CD4-positive, alpha-beta memory T cell (primary cell): ENCODE measurements around the gene CLSTN2. TPM values are rescaled to one million over a fixed set of nuclear protein-coding genes. Genes with fewer than 3 reads are reported as not detected.

Experiments
- CTCF ChIA-PET: fragments of 350-600 bp; sonication (Branson Sonifier 250); formaldehyde crosslinking; loops from one replicate; lab custom pipeline; 2021; ENCODE audit warnings: inconsistent platforms; ENCODE audit not compliant: partially characterized antibody; lab: Charles Lee
- POLR2A ChIA-PET: fragments of 350-600 bp; sonication (Branson Sonifier 250); formaldehyde crosslinking; loops from one replicate; lab custom pipeline; 2021; ENCODE audit not compliant: partially characterized antibody; lab: Charles Lee
- DNase-seq, 5 donors: peaks; one replicate each; pipeline versions ENCODE4 v3.0.0 to v3.0.0-alpha.2; 2020 to 2022; ENCODE audit warnings: mixed read lengths in 1 of 5
- H3K27ac ChIP-seq: one replicate; pipeline ENCODE4 v1.7.0; 2013; ENCODE audit warnings: low read depth, low read length
- H3K27me3 ChIP-seq: 2 replicates; pipeline ENCODE4 v1.7.0; 2013; ENCODE audit warnings: mild to moderate bottlenecking, low read length, moderate library complexity; ENCODE audit not compliant: insufficient read depth
- H3K36me3 ChIP-seq: 2 replicates; pipeline ENCODE4 v1.7.0; 2013; ENCODE audit warnings: mild to moderate bottlenecking, low read length, moderate library complexity; ENCODE audit not compliant: insufficient read depth
- H3K4me1 ChIP-seq: 2 replicates; pipeline ENCODE4 v1.7.0; 2013; ENCODE audit warnings: mild to moderate bottlenecking, low read length, moderate library complexity; ENCODE audit not compliant: insufficient read depth
- H3K4me3 ChIP-seq, 2 donors: one replicate each; pipeline ENCODE4 v1.7.0; 2013; ENCODE audit warnings: low read length in 2 of 2, mild to moderate bottlenecking in 1 of 2
- H3K9me3 ChIP-seq, 2 donors: one replicate each; pipeline ENCODE4 v1.7.0; 2013; ENCODE audit warnings: low read length in 2 of 2, control low read depth in 1 of 2; ENCODE audit not compliant: control insufficient read depth in 1 of 2
- H3K27ac Mint-ChIP-seq, 7 donors: one replicate each; pipeline ENCODE4 v1.8.0; 2020 to 2021; ENCODE audit warnings: mixed read lengths in 7 of 7, mild to moderate bottlenecking in 6 of 7, inconsistent platforms in 3 of 7, moderate library complexity in 3 of 7
- H3K27me3 Mint-ChIP-seq, 2 donors: one replicate each; pipeline ENCODE4 v1.8.0; 2020 to 2021; ENCODE audit warnings: mixed read lengths in 2 of 2
- H3K36me3 Mint-ChIP-seq, 2 donors: one replicate each; pipeline ENCODE4 v1.8.0; 2020 to 2021; ENCODE audit warnings: mixed read lengths in 2 of 2, inconsistent platforms in 1 of 2, mild to moderate bottlenecking in 1 of 2
- H3K4me1 Mint-ChIP-seq, 4 donors: one replicate each; pipeline ENCODE4 v1.8.0; 2020 to 2021; ENCODE audit warnings: mixed read lengths in 4 of 4, mild to moderate bottlenecking in 1 of 4
- H3K4me3 Mint-ChIP-seq, 8 donors: one replicate each; pipeline ENCODE4 v1.8.0; 2020 to 2021; ENCODE audit warnings: mixed read lengths in 8 of 8, mild to moderate bottlenecking in 7 of 8, moderate library complexity in 6 of 8, inconsistent platforms in 3 of 8
- H3K9me3 Mint-ChIP-seq, 8 donors: one replicate each; pipeline ENCODE4 v1.8.0; 2020 to 2021; ENCODE audit warnings: mixed read lengths in 8 of 8, mild to moderate bottlenecking in 5 of 8, inconsistent platforms in 3 of 8, moderate library complexity in 1 of 8
- intact Hi-C: fragments of 100-400 bp; cut with micrococcal nuclease; formaldehyde crosslinking; loops from one replicate; pipeline ENCODE4 v1.15.1; 2023
- polyA plus RNA-seq, 2 donors: library from polyadenylated mRNA; unstranded; fragments of 300-500 nt; fragmentation: Illumina TruSeq; gene quantifications; one replicate each; pipeline ENCODE4 v1.2.3, GENCODE V29; 2021
- total RNA-seq, 2 experiments: library from RNA; stranded (reverse); gene quantifications; one replicate each; pipeline ENCODE4 v1.2.3, GENCODE V29; 2021

Gene CLSTN2
- total and polyA plus RNA-seq, 4 experiments from 2014 or later: not detected

DNA sequence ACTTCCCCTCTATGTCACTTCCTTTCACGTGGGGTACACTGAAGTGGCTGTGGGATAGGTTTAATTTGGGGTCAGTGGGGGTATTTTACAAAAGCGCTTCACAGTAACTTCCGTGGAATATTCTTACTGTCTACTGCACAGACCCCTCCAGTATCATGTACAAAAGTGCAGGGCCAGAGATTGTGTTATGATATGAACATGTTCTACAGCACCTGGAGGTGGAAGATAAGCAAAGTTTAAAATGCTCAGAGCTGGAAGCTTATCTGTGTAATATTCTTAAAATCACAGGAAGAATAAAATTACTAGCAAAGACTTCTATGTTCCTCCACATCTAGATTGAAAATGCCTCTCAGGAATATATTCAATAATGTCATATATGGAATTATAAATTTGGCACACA is 658.8 kb downstream of the CLSTN2 start:
- H3K9me3 Mint-ChIP-seq: no peaks in the 10 kb centered on the region
- H3K27ac Mint-ChIP-seq: no peak overlapping the region
- CTCF ChIA-PET: no interaction called here
- no peaks in the 10 kb centered on the region for H3K4me1 Mint-ChIP-seq
- H3K4me1 ChIP-seq: no peaks in the 10 kb centered on the region
- no peaks in the 10 kb centered on the region for H3K36me3 Mint-ChIP-seq
- intact Hi-C loops: no loop called here
- H3K27me3 ChIP-seq: no peaks in the 10 kb centered on the region
- peaks cover 0 to under 1% of the 10 kb centered on the region in 2 donors for H3K27me3 Mint-ChIP-seq
- no peak overlapping the region for H3K27ac ChIP-seq
- DNase-seq: no peak
- POLR2A ChIA-PET: no interaction called here
- no peak overlapping the region for H3K4me3 Mint-ChIP-seq
- H3K9me3 ChIP-seq: no peaks in the 10 kb centered on the region
- H3K4me3 ChIP-seq: no peak overlapping the region
- H3K36me3 ChIP-seq: no peaks in the 10 kb centered on the region

DNA sequence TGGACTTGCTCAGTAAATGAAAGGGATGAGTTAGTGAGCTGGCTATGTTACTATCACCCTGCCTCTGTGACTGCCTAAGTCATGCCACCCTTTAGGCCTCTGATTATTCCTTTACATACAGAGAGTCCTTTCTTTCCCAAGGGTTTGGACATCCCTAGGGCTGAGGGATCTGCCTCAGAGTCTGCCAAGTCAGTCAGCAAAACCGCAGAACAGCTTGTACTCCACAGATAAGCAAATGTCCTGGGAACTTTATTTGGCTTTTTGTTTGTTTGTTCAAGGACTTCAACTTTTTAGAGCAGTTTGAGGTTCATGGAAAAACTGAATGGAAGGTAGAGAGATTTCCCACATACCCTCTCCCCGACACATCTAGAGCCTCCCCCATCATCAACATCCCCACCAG is 660.3 kb downstream of the CLSTN2 start:
- Histone ChIP-seq H3K4me1 (no peaks in the 10 kb centered on the region), H3K27me3 (no peaks in the 10 kb centered on the region), H3K27ac (no peak overlapping the region), H3K9me3 (no peaks in the 10 kb centered on the region), H3K4me3 (no peak overlapping the region), H3K36me3 (no peaks in the 10 kb centered on the region)
- no peaks in the 10 kb centered on the region for H3K4me1 Mint-ChIP-seq
- no peaks in the 10 kb centered on the region for H3K9me3 Mint-ChIP-seq
- DNase-seq: no peak
- no peak overlapping the region for H3K4me3 Mint-ChIP-seq
- CTCF ChIA-PET: no interaction called here
- H3K27me3 Mint-ChIP-seq: no peaks in the 10 kb centered on the region
- no peak overlapping the region for H3K27ac Mint-ChIP-seq
- POLR2A ChIA-PET: no interaction called here
- no peaks in the 10 kb centered on the region for H3K36me3 Mint-ChIP-seq
- intact Hi-C loops: no loop called here

DNA sequence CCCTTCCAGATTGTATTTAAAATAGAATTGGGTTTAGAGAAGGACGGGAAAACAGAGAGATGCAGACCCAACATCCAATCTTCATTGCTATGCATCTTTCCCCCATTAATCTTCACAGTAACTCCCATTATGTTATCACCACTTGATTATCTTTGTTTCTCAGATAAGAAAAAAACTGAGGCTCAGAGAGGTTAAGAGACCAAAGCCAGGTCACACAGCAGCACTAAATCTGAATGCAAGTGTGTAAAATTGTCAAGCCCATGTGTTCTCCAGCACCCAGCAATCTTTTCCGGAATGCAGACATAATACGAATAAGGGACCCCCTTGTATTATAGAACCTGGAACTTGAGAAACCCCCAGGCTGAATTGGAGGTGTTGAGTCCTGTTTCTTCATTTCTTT is 662.4 kb downstream of the CLSTN2 start:
- H3K4me3 Mint-ChIP-seq: no peak overlapping the region

DNA sequence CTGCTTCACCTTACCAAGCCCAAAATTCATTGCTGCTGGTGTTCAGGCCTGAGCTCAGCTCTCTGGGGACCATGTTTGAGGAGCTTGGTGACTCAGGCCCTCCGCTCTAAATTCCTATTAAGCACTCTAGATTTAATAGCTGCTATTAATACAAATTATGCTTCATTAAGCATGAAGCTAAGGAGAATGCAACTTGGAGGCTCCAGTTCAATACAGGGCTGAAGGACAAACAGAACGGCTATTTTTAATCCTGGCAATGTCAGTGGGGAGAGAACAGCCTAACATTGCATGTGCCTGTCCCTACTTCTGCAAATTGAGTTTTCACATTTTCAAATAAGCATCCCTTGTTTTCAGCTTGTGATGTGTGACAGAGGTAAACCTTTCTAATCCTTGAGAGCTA is 662.8 kb downstream of the CLSTN2 start:
- intact Hi-C loops: no loop called here
- no peaks in the 10 kb centered on the region for H3K36me3 ChIP-seq
- no peaks in the 10 kb centered on the region for H3K9me3 Mint-ChIP-seq
- H3K4me3 ChIP-seq: no peak overlapping the region
- no peaks in the 10 kb centered on the region for H3K4me1 ChIP-seq
- ChIA-PET CTCF (no interaction called here), POLR2A (no interaction called here)
- no peak overlapping the region for H3K27ac Mint-ChIP-seq
- no peak overlapping the region for H3K4me3 Mint-ChIP-seq
- no peaks in the 10 kb centered on the region for H3K27me3 Mint-ChIP-seq
- no peak for DNase-seq
- H3K4me1 Mint-ChIP-seq: no peaks in the 10 kb centered on the region
- H3K27me3 ChIP-seq: no peaks in the 10 kb centered on the region
- H3K27ac ChIP-seq: no peak overlapping the region
- no peaks in the 10 kb centered on the region for H3K36me3 Mint-ChIP-seq
- H3K9me3 ChIP-seq: no peaks in the 10 kb centered on the region

More for the DNA sequence above, 662.4 kb downstream of the CLSTN2 start:
- Histone ChIP-seq H3K27me3 (no peaks in the 10 kb centered on the region), H3K4me1 (no peaks in the 10 kb centered on the region), H3K27ac (no peak overlapping the region), H3K36me3 (no peaks in the 10 kb centered on the region), H3K4me3 (no peak overlapping the region), H3K9me3 (no peaks in the 10 kb centered on the region)
- intact Hi-C loops: no loop called here
- no peaks in the 10 kb centered on the region for H3K4me1 Mint-ChIP-seq
- CTCF ChIA-PET: no interaction called here
- POLR2A ChIA-PET: no interaction called here
- no peak for DNase-seq
- no peaks in the 10 kb centered on the region for H3K9me3 Mint-ChIP-seq
- H3K36me3 Mint-ChIP-seq: no peaks in the 10 kb centered on the region
- no peaks in the 10 kb centered on the region for H3K27me3 Mint-ChIP-seq
- H3K27ac Mint-ChIP-seq: no peak overlapping the region

DNA sequence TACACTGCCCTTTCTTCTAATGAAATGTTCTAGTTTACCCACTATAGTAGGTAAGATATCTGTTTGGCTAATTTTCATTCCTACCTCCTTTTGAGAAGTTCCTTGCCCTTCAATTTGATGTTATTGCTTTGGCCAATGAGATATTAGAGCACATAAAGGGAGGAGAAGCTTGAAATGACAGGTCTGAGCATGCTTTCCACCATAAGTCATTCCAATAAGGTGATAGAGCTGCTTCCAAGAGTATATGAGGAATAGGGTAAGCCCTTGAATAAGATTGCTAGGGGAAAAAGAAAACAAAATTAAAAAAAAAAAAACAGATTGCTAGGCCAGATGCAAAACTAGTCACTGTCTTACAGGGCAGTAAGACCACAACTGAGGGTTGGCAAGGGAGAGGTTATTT is 664.0 kb downstream of the CLSTN2 start:
- Histone ChIP-seq H3K9me3 (no peaks in the 10 kb centered on the region), H3K27ac (no peak overlapping the region), H3K4me3 (no peak overlapping the region), H3K4me1 (no peaks in the 10 kb centered on the region), H3K36me3 (no peaks in the 10 kb centered on the region), H3K27me3 (no peaks in the 10 kb centered on the region)
- intact Hi-C loops: no loop called here
- H3K27me3 Mint-ChIP-seq: no peaks in the 10 kb centered on the region
- no peaks in the 10 kb centered on the region for H3K36me3 Mint-ChIP-seq
- no peaks in the 10 kb centered on the region for H3K4me1 Mint-ChIP-seq
- ChIA-PET POLR2A (no interaction called here), CTCF (no interaction called here)
- no peaks in the 10 kb centered on the region for H3K9me3 Mint-ChIP-seq
- H3K4me3 Mint-ChIP-seq: no peak overlapping the region
- DNase-seq: no peak
- H3K27ac Mint-ChIP-seq: no peak overlapping the region

DNA sequence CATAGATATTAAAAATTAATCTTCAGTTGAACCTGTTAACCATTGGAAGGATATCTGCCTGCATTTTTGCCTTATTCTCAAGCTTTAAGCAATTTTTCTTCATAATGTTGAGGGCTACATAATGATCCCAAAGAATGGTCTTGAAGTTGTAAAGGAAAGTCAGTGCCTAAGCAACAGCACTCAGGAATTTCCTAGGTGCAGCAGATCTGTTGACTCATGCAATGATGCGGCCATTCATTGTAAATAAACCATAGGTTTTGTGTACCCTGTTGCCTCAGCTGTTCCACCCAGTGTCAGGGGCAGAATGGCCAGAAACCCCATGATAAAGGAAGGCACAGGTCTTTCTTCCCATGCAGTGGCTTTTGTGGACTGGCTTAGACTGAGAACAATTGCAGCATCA is 664.5 kb downstream of the CLSTN2 start:
- H3K4me3 Mint-ChIP-seq: no peak overlapping the region
- no peaks in the 10 kb centered on the region for H3K27me3 Mint-ChIP-seq
- H3K4me1 Mint-ChIP-seq: no peaks in the 10 kb centered on the region
- no peaks in the 10 kb centered on the region for H3K36me3 Mint-ChIP-seq
- H3K36me3 ChIP-seq: no peaks in the 10 kb centered on the region
- intact Hi-C loops: no loop called here
- POLR2A ChIA-PET: no interaction called here
- no peaks in the 10 kb centered on the region for H3K27me3 ChIP-seq
- H3K27ac ChIP-seq: no peak overlapping the region
- no peaks in the 10 kb centered on the region for H3K9me3 ChIP-seq
- DNase-seq: no peak
- H3K4me1 ChIP-seq: no peaks in the 10 kb centered on the region
- CTCF ChIA-PET: no interaction called here
- H3K9me3 Mint-ChIP-seq: no peaks in the 10 kb centered on the region
- no peak overlapping the region for H3K4me3 ChIP-seq
- no peak overlapping the region for H3K27ac Mint-ChIP-seq

DNA sequence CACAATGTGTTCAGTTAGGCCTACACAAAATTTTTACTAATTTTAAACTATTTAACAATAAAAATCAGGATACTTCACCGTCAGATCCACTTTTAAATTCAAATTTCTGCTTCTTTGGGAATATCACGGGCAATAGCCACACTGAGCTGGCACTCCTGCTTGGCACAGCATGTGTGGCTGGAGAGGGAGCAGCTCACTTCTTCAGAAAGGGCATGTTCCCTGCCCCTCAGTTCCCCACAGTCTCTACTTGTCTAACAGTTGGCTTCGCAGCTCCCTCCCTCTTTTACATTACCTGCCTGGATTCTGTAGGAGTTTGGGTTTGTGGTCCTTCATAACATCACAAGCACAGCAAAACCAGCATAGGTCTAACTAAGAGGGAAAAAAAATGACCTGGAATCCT is 666.9 kb downstream of the CLSTN2 start:
- Histone ChIP-seq H3K4me1 (no peaks in the 10 kb centered on the region), H3K27ac (no peak overlapping the region), H3K36me3 (no peaks in the 10 kb centered on the region), H3K27me3 (no peaks in the 10 kb centered on the region), H3K4me3 (no peak overlapping the region), H3K9me3 (no peaks in the 10 kb centered on the region)
- Mint-ChIP-seq H3K27ac (no peak overlapping the region), H3K27me3 (no peaks in the 10 kb centered on the region), H3K4me1 (no peaks in the 10 kb centered on the region), H3K4me3 (no peak overlapping the region), H3K36me3 (no peaks in the 10 kb centered on the region), H3K9me3 (peaks cover 0 to 11% (median 2%) of the 10 kb centered on the region in 8 donors)
- DNase-seq: no peak
- ChIA-PET POLR2A (no interaction called here), CTCF (no interaction called here)
- intact Hi-C loops: no loop called here

DNA sequence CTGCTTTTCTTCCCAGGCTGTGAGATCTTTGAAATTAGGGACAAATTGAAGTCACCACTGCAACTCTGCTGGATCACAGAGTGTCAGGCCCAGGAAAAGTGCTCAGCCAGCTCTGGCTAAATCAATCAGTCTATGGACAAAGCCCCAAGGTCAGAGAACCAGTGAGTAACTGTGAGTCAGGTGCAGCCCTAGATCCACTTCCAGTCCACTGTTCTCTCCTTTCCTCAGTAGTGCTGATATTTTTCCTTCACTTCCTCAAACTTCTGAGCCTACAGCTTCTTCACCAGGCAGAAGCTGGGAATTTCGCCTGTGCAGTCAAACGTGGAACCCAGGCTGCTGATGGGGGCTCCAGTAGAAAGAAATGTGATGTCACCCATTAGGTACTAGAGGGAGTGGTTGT is 667.8 kb downstream of the CLSTN2 start:
- Histone ChIP-seq H3K36me3 (no peaks in the 10 kb centered on the region), H3K27ac (no peak overlapping the region), H3K4me1 (no peaks in the 10 kb centered on the region), H3K9me3 (no peaks in the 10 kb centered on the region), H3K27me3 (no peaks in the 10 kb centered on the region), H3K4me3 (no peak overlapping the region)
- CTCF ChIA-PET: no interaction called here
- no peak overlapping the region for H3K4me3 Mint-ChIP-seq
- H3K36me3 Mint-ChIP-seq: no peaks in the 10 kb centered on the region
- DNase-seq: no peak
- POLR2A ChIA-PET: no interaction called here
- no peaks in the 10 kb centered on the region for H3K4me1 Mint-ChIP-seq
- H3K9me3 Mint-ChIP-seq: peaks cover 0 to 11% (median 2%) of the 10 kb centered on the region in 8 donors
- no peak overlapping the region for H3K27ac Mint-ChIP-seq
- intact Hi-C loops: no loop called here
- no peaks in the 10 kb centered on the region for H3K27me3 Mint-ChIP-seq
